SK-N-SH treated with all-trans-retinoic acid at 6 μM for 48 hours (cell line): ENCODE data around the gene DPP6.

Source experiments
- ATAC-seq: fragments of 200-7000 bp; cut with Tn5 transposase; 3 replicates; pipeline ENCODE4 v1.9.1; 2020; ENCODE audit warnings: mild to moderate bottlenecking, moderate library complexity
- ARNTL ChIP-seq: fragments of 450-650 bp; formaldehyde crosslinking; IDR thresholded peaks from 2 replicates; pipeline ENCODE4 v1.5.0; 2020; ENCODE audit warnings: low read depth, mild to moderate bottlenecking, moderate library complexity, borderline replicate concordance
- BACH2 ChIP-seq: fragments of 250-450 bp; sonication (Bioruptor Pico); IDR thresholded peaks from 2 replicates; pipeline ENCODE4 v1.9.0; 2021; ENCODE audit warnings: mild to moderate bottlenecking, borderline replicate concordance
- CSDC2 ChIP-seq: fragments of 250-450 bp; sonication (Bioruptor Pico); IDR thresholded peaks from 2 replicates; pipeline ENCODE4 v1.5.0; 2020; ENCODE audit warnings: mild to moderate bottlenecking, moderate library complexity
- CSRNP3 ChIP-seq: fragments of 250-450 bp; sonication (Bioruptor Pico); IDR thresholded peaks from 2 replicates; pipeline ENCODE4 v1.5.1; 2021; ENCODE audit warnings: mild to moderate bottlenecking, moderate library complexity
- ESRRG ChIP-seq: fragments of 250-450 bp; sonication (Bioruptor Pico); IDR thresholded peaks from 2 replicates; pipeline ENCODE4 v1.6.1; 2021; ENCODE audit warnings: mild to moderate bottlenecking
- GLIS3 ChIP-seq: fragments of 250-450 bp; sonication (Bioruptor Pico); IDR thresholded peaks from 2 replicates; pipeline ENCODE4 v1.5.0; 2020; ENCODE audit warnings: mild to moderate bottlenecking, moderate library complexity
- ISL1 ChIP-seq: fragments of 250-450 bp; sonication (Bioruptor Pico); IDR thresholded peaks from 2 replicates; pipeline ENCODE4 v2.1.2; 2022; ENCODE audit warnings: mild to moderate bottlenecking, moderate library complexity
- OSR1 ChIP-seq: fragments of 250-450 bp; sonication (Bioruptor Pico); IDR thresholded peaks from 2 replicates; pipeline ENCODE4 v1.8.0; 2022; ENCODE audit warnings: moderate library complexity, mild to moderate bottlenecking, inconsistent platforms
- PATZ1 ChIP-seq: fragments of 250-450 bp; sonication (Bioruptor Pico); IDR thresholded peaks from 2 replicates; pipeline ENCODE4 v1.8.0; 2020; ENCODE audit warnings: mild to moderate bottlenecking, moderate library complexity, borderline replicate concordance
- POU6F1 ChIP-seq: fragments of 250-450 bp; sonication (Bioruptor Pico); IDR thresholded peaks from 2 replicates; pipeline ENCODE4 v1.8.0; 2021; ENCODE audit warnings: low read depth, mild to moderate bottlenecking, moderate library complexity, borderline replicate concordance
- PPARA ChIP-seq: fragments of 250-450 bp; sonication (Bioruptor Pico); IDR thresholded peaks from 2 replicates; pipeline ENCODE4 v1.5.0; 2020; ENCODE audit warnings: mild to moderate bottlenecking, borderline replicate concordance
- RARB ChIP-seq: fragments of 250-450 bp; sonication (Bioruptor Pico); IDR thresholded peaks from 2 replicates; pipeline ENCODE4 v1.8.0; 2021; ENCODE audit warnings: mild to moderate bottlenecking, moderate library complexity
- SNAI2 ChIP-seq: fragments of 250-450 bp; sonication (Bioruptor Pico); IDR thresholded peaks from 2 replicates; pipeline ENCODE4 v1.5.0; 2020; ENCODE audit warnings: mild to moderate bottlenecking, moderate library complexity
- TCF4 ChIP-seq: fragments of 250-450 bp; sonication (Bioruptor Pico); IDR thresholded peaks from 2 replicates; pipeline ENCODE4 v1.8.0; 2021; ENCODE audit warnings: mild to moderate bottlenecking, moderate library complexity, borderline replicate concordance
- TOX ChIP-seq: fragments of 250-450 bp; sonication (Bioruptor Pico); IDR thresholded peaks from 2 replicates; pipeline ENCODE4 v1.8.0; 2021; ENCODE audit warnings: mild to moderate bottlenecking, moderate library complexity, borderline replicate concordance
- TSHZ2 ChIP-seq: fragments of 250-450 bp; sonication (Bioruptor Pico); IDR thresholded peaks from 2 replicates; pipeline ENCODE4 v1.5.0; 2020; ENCODE audit warnings: mild to moderate bottlenecking, moderate library complexity
- ZC3H10 ChIP-seq: fragments of 250-450 bp; sonication (Bioruptor Pico); IDR thresholded peaks from 2 replicates; pipeline ENCODE4 v1.5.1; 2021; ENCODE audit warnings: mild to moderate bottlenecking, moderate library complexity
- ZFP3 ChIP-seq: fragments of 250-450 bp; sonication (Bioruptor Pico); IDR thresholded peaks from 2 replicates; pipeline ENCODE4 v1.5.0; 2020; ENCODE audit warnings: mild to moderate bottlenecking, moderate library complexity
- ZFP30 ChIP-seq: fragments of 450-650 bp; formaldehyde crosslinking; IDR thresholded peaks from 2 replicates; pipeline ENCODE4 v1.5.0; 2022; ENCODE audit warnings: mild to moderate bottlenecking, moderate library complexity
- ZNF565 ChIP-seq: fragments of 450-650 bp; formaldehyde crosslinking; conservative IDR thresholded peaks from 2 replicates; pipeline ENCODE4 v1.5.0; 2020; ENCODE audit warnings: low read depth, mild to moderate bottlenecking, moderate library complexity
- ZNF70 ChIP-seq: fragments of 450-650 bp; formaldehyde crosslinking; IDR thresholded peaks from 2 replicates; pipeline ENCODE4 v1.5.0; 2020; ENCODE audit warnings: mild to moderate bottlenecking, moderate library complexity
- ZNF8 ChIP-seq: fragments of 450-650 bp; formaldehyde crosslinking; IDR thresholded peaks from 2 replicates; pipeline ENCODE4 v1.5.0; 2020; ENCODE audit warnings: mild to moderate bottlenecking, moderate library complexity

The DPP6 gene

GRCh38 chr7:154842591-154842990 is 790.4 kb downstream of the DPP6 start:
- no peak for ATAC-seq
- no peak for TF ChIP-seq OSR1 (CRISPR knock-in tag)
- peak; percentile 18; the same call in 1 of the 2 replicates for TF ChIP-seq TCF4
- peak; percentile 22; the same call in 1 of the 2 replicates for TF ChIP-seq ZNF8 (CRISPR knock-in tag)
- TF ChIP-seq BACH2 (CRISPR knock-in tag), result no peak
- TF ChIP-seq TSHZ2, result 0 out of 2 replicates have a peak, but pooled peaks have one; percentile 31
- no peak for TF ChIP-seq ISL1 (CRISPR knock-in tag)
- no peak for TF ChIP-seq ESRRG (CRISPR knock-in tag)
- TF ChIP-seq ZNF70 (CRISPR knock-in tag), result no peak
- no peak for TF ChIP-seq PPARA
- TF ChIP-seq RARB (CRISPR knock-in tag), result no peak
- no peak for TF ChIP-seq GLIS3
- no peak for TF ChIP-seq TOX (CRISPR knock-in tag)
- TF ChIP-seq SNAI2 (CRISPR knock-in tag), result no peak
- TF ChIP-seq ARNTL (CRISPR knock-in tag), result no peak
- no peak for TF ChIP-seq CSRNP3 (CRISPR knock-in tag)
- TF ChIP-seq POU6F1 (CRISPR knock-in tag), result no peak
- TF ChIP-seq ZFP3 (CRISPR knock-in tag), result no peak
- no peak for TF ChIP-seq CSDC2 (CRISPR knock-in tag)
- TF ChIP-seq ZFP30, result no peak

GRCh38 chr7:154843670-154844237 is 791.6 kb downstream of the DPP6 start:
- no peak for TF ChIP-seq ZNF8 (CRISPR knock-in tag)
- TF ChIP-seq CSRNP3 (CRISPR knock-in tag), result no peak
- no peak for TF ChIP-seq TOX (CRISPR knock-in tag)
- no peak for TF ChIP-seq CSDC2 (CRISPR knock-in tag)
- no peak for TF ChIP-seq SNAI2 (CRISPR knock-in tag)
- TF ChIP-seq ZFP30, result no peak
- no peak for TF ChIP-seq ZFP3 (CRISPR knock-in tag)
- no peak for TF ChIP-seq BACH2 (CRISPR knock-in tag)
- no peak for TF ChIP-seq ISL1 (CRISPR knock-in tag)
- no peak for TF ChIP-seq TSHZ2
- TF ChIP-seq ZC3H10 (CRISPR knock-in tag), result no peak
- no peak for ATAC-seq

GRCh38 chr7:154844499-154844898 is 792.3 kb downstream of the DPP6 start:
- TF ChIP-seq PPARA, result no peak
- no peak for TF ChIP-seq PATZ1
- TF ChIP-seq BACH2 (CRISPR knock-in tag), result no peak
- no peak for TF ChIP-seq ZFP30
- no peak for TF ChIP-seq RARB (CRISPR knock-in tag)
- no peak for TF ChIP-seq ZNF70 (CRISPR knock-in tag)
- no peak for TF ChIP-seq ZNF565 (CRISPR knock-in tag)
- no peak for TF ChIP-seq TOX (CRISPR knock-in tag)
- ATAC-seq, result no peak
